WTC11 (cell line): ENCODE measurements around the gene COG2.

ENCODE experiments used
- ATF6 ChIP-seq: sonication (generic); formaldehyde crosslinking; IDR thresholded peaks from 2 replicates; pipeline ENCODE4 v1.8.1; 2023; ENCODE audit warnings: mild to moderate bottlenecking, missing genetic modification reagents
- CBFB ChIP-seq: sonication (generic); formaldehyde crosslinking; IDR thresholded peaks from 2 replicates; pipeline ENCODE4 v1.8.1; 2022; ENCODE audit warnings: mild to moderate bottlenecking, low read depth, missing genetic modification reagents
- CTCF ChIP-seq: fragments of 200-600 bp; IDR thresholded peaks from 2 replicates; pipeline ENCODE4 v1.8.0; 2022; ENCODE audit warnings: antibody characterized with exemption
- ESRRA ChIP-seq: sonication (generic); formaldehyde crosslinking; IDR thresholded peaks from 2 replicates; pipeline ENCODE4 v1.8.1; 2022; ENCODE audit warnings: mild to moderate bottlenecking, missing genetic modification reagents, borderline replicate concordance
- FOXK1 ChIP-seq: sonication (generic); formaldehyde crosslinking; IDR thresholded peaks from 2 replicates; pipeline ENCODE4 v1.8.0; 2022; ENCODE audit warnings: mild to moderate bottlenecking, moderate library complexity, missing genetic modification reagents
- JUN ChIP-seq: sonication (generic); formaldehyde crosslinking; IDR thresholded peaks from 2 replicates; pipeline ENCODE4 v1.8.0; 2023; ENCODE audit warnings: mild to moderate bottlenecking, missing genetic modification reagents
- KAT7 ChIP-seq: sonication (generic); formaldehyde crosslinking; IDR thresholded peaks from 2 replicates; pipeline ENCODE4 v1.8.1; 2023; ENCODE audit warnings: missing genetic modification reagents, mild to moderate bottlenecking, borderline replicate concordance
- MLX ChIP-seq: sonication (generic); formaldehyde crosslinking; IDR thresholded peaks from 2 replicates; pipeline ENCODE4 v1.8.1; 2023; ENCODE audit warnings: mild to moderate bottlenecking, missing genetic modification reagents, moderate library complexity
- MXD4 ChIP-seq: fragments of 250-450 bp; sonication (Bioruptor Pico); IDR thresholded peaks from 2 replicates; pipeline ENCODE4 v1.8.0; 2021; ENCODE audit warnings: mild to moderate bottlenecking, moderate library complexity, borderline replicate concordance
- NFYB ChIP-seq: sonication (generic); formaldehyde crosslinking; conservative IDR thresholded peaks from 2 replicates; pipeline ENCODE4 v1.8.0; 2022; ENCODE audit warnings: low read depth, missing genetic modification reagents
- PRRX2 ChIP-seq: fragments of 250-450 bp; sonication (Bioruptor Pico); IDR thresholded peaks from 2 replicates; pipeline ENCODE4 v1.8.0; 2021; ENCODE audit warnings: mild to moderate bottlenecking
- RELA ChIP-seq: sonication (generic); formaldehyde crosslinking; IDR thresholded peaks from 2 replicates; pipeline ENCODE4 v1.8.1; 2022; ENCODE audit warnings: missing genetic modification reagents, mild to moderate bottlenecking, borderline replicate concordance
- STAT6 ChIP-seq: sonication (generic); formaldehyde crosslinking; conservative IDR thresholded peaks from 2 replicates; pipeline ENCODE4 v1.8.1; 2023; ENCODE audit warnings: mild to moderate bottlenecking, low read depth, missing genetic modification reagents, moderate library complexity
- ZNF423 ChIP-seq: fragments of 250-450 bp; sonication (Bioruptor Pico); IDR thresholded peaks from 2 replicates; pipeline ENCODE4 v2.1.2; 2022; ENCODE audit warnings: mild to moderate bottlenecking, moderate library complexity

GRCh38 chr1:230633469-230633868 lies 8.8 kb upstream of the COG2 start:
- TF ChIP-seq FOXK1 (CRISPR knock-in tag): no peak
- peak; percentile 62; the same call in 1 of the 2 replicates for TF ChIP-seq ESRRA
- TF ChIP-seq CTCF: no peak
- TF ChIP-seq MLX (CRISPR knock-in tag): no peak
- TF ChIP-seq ATF6 (CRISPR knock-in tag): no peak
- TF ChIP-seq RELA (CRISPR knock-in tag): no peak
- TF ChIP-seq JUN: no peak
- TF ChIP-seq STAT6: no peak
- no peak for TF ChIP-seq NFYB (CRISPR knock-in tag)
- no peak for TF ChIP-seq KAT7 (CRISPR knock-in tag)
- no peak for TF ChIP-seq PRRX2 (CRISPR knock-in tag)
- TF ChIP-seq CBFB: no peak
- no peak for TF ChIP-seq MXD4 (CRISPR knock-in tag)
- TF ChIP-seq ZNF423 (CRISPR knock-in tag): no peak
